Hematopoietic multipotent progenitor cell (in vitro differentiated cells): ENCODE results near the gene MLX. TPM values are rescaled to one million over a fixed set of nuclear protein-coding genes. Genes with fewer than 3 reads are reported as not detected.
"Not testable (repeated sequence)": the region's sequence is repeated elsewhere in the genome, so short reads cannot be mapped to it uniquely, and the experiment has no call there.

Source experiments
- DNase-seq, 3 donors: peaks; one replicate each; pipeline ENCODE4 v3.0.0-alpha.2; 2011 to 2015; ENCODE audit warnings: low read depth in 2 of 3, low spot score in 2 of 3
- total RNA-seq: library from RNA; depleted of rRNA; stranded (reverse); fragments of >200 nt; gene quantifications from one replicate; pipeline ENCODE4 v1.2.3, GENCODE V29; 2012

MLX gene
- total RNA-seq, 1 donor, result 24.2 TPM

- DNase-seq, result no peak
Observed at GRCh38 chr17:42613699-42614295, 46.9 kb downstream of the MLX start.

GRCh38 chr17:42617956-42618431 is 51.1 kb downstream of the MLX start:
- no peak for DNase-seq

DNA sequence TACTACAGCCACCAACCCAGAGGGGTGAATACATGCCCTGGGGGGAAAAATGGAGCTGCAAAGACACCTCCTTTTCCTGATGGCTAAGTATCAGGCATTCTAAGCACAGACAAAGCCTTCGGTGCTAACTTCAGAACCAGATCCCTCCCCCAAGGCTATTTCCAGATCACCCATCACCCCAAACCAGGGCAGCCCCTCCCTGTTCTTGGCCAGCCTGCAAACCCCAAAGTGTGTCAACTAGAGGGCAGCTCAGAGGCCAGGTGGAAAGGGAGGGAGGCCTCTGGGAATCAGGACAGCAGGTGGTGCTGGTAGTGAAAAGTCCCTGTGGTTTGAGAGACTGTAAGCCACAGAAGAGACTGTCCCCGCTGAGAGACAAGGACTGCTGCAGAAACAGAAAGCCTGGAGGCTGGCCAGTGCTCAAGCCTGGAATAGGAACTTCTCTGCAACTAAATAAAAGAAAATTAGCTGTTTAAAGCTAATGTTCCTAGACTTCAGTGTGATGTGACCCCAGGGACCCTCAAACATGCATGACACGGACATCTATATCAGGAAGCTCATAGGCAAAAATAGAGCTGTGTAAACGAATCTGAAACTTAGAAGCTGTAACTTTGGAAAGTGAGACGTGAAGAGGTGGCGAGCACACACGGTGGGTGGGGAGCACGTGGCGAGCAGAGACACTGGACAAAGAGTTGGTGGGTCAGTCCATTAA is 51.7 kb downstream of the MLX start:
- peak in 2 of 3 donors; percentile 26 to 43 for DNase-seq

DNA sequence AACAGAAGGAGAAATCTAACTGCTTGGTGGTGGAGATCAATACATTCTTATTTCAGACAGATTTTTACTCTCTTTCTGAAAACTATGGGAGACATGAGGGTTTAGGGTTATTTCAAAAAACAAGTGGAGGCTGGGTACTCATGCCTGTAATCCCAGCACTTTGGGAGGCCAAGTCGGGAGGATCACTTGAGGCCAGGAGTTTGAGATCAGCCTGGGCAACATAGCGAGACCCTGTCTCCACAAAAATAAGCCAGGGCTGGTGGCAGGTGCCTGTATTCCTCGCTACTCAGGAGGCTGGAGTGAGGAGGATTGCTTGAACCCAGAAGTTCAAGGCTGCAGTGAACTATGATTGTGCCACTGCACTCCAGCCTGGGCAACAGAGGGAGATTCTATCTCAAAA is 55.1 kb downstream of the MLX start:
- not testable (repeated sequence) for DNase-seq

Other genes starting within 250 kb of the MLX start
- 137 TPM for gene STAT3, start 178.7 kb upstream of the MLX start, total RNA-seq
- gene CAVIN1, start 143.8 kb upstream of the MLX start, total RNA-seq, result 95.1 TPM
- 67.6 TPM for gene ATP6V0A1, start 108.2 kb upstream of the MLX start, total RNA-seq
- 29.4 TPM for gene NAGLU, start 30.9 kb upstream of the MLX start, total RNA-seq
- gene HSD17B1, start 14.2 kb upstream of the MLX start, total RNA-seq, result 1.3 TPM
- gene COASY, start 5.0 kb upstream of the MLX start, total RNA-seq, result 31.2 TPM
- gene PSMC3IP, start 10.6 kb downstream of the MLX start, total RNA-seq, result 1.3 TPM
- 72.2 TPM for gene RETREG3, start 42.3 kb downstream of the MLX start, total RNA-seq
- gene TUBG1, start 42.6 kb downstream of the MLX start, total RNA-seq, result 25.3 TPM
- gene TUBG2, start 92.2 kb downstream of the MLX start, total RNA-seq, result 5.4 TPM
- gene PLEKHH3, start 109.9 kb downstream of the MLX start, total RNA-seq, result 0.27 TPM
- gene CCR10, start 114.7 kb downstream of the MLX start, total RNA-seq, result 1.1 TPM
- 0.81 TPM for gene CNTNAP1, start 115.4 kb downstream of the MLX start, total RNA-seq
- gene EZH1, start 177.9 kb downstream of the MLX start, total RNA-seq, result 35.8 TPM
- 0.27 TPM for gene RAMP2, start 194.1 kb downstream of the MLX start, total RNA-seq
- 45.5 TPM for gene VPS25, start 206.3 kb downstream of the MLX start, total RNA-seq
- gene WNK4, start 213.5 kb downstream of the MLX start, total RNA-seq, result under 0.01 TPM
- gene COA3, start 231.6 kb downstream of the MLX start, total RNA-seq, result 56.6 TPM
- under 0.01 TPM for gene CNTD1, start 231.8 kb downstream of the MLX start, total RNA-seq